Keratinocyte (primary cell): ENCODE data around the gene MAP3K1. TPM values are rescaled to one million over a fixed set of nuclear protein-coding genes. Genes with fewer than 3 reads are reported as not detected.

ENCODE experiments used
- DNase-seq: peaks from one replicate; pipeline ENCODE4 v3.0.0-alpha.2; 2011; ENCODE audit warnings: low read depth, missing footprints, low spot score
- FAIRE-seq: peaks from 2 replicates; lab custom pipeline; 2011; peaks lifted over from hg19 to GRCh38; lab: Jason Lieb, UNC
- H2AFZ ChIP-seq: 2 replicates; pipeline ENCODE4 v1.6.0; 2012; ENCODE audit warnings: low read length, control low read depth, inconsistent platforms; ENCODE audit not compliant: control insufficient read depth
- H3K27ac ChIP-seq: 2 replicates; pipeline ENCODE4 v1.5.1; 2011; ENCODE audit warnings: low read length; ENCODE audit not compliant: control insufficient read depth, insufficient read depth
- H3K27me3 ChIP-seq: 3 replicates; pipeline ENCODE4 v1.6.0; 2011; ENCODE audit warnings: low read length; ENCODE audit not compliant: control insufficient read depth, insufficient read depth; ENCODE audit errors: extremely low read depth
- H3K36me3 ChIP-seq, 2 experiments: 2 replicates in 1 of 2; 3 replicates in 1 of 2; pipeline ENCODE4 v1.5.1; 2011; ENCODE audit warnings: low read length in 2 of 2, mild to moderate bottlenecking in 1 of 2; ENCODE audit not compliant: control insufficient read depth in 2 of 2, insufficient read depth in 2 of 2; ENCODE audit errors: extremely low read depth in 1 of 2
- H3K4me1 ChIP-seq: 3 replicates; pipeline ENCODE4 v1.5.1; 2011; ENCODE audit warnings: low read length; ENCODE audit not compliant: control insufficient read depth, insufficient read depth; ENCODE audit errors: extremely low read depth
- H3K4me2 ChIP-seq: 3 replicates; pipeline ENCODE4 v1.6.0; 2011; ENCODE audit warnings: low read depth, low read length; ENCODE audit not compliant: control insufficient read depth, insufficient read depth; ENCODE audit errors: extremely low read depth
- H3K4me3 ChIP-seq, 3 experiments: fragments of 200-600 bp in 1 of 3; sonication (generic) in 1 of 3; 2 replicates in 2 of 3; 3 replicates in 1 of 3; pipeline ENCODE4 v1.5.1; 2011 to 2016; ENCODE audit warnings: low read length in 3 of 3, mild to moderate bottlenecking in 3 of 3, control low read depth in 2 of 3, inconsistent platforms in 1 of 3, low read depth in 1 of 3, mixed read lengths in 1 of 3, mixed run types in 1 of 3, moderate library complexity in 1 of 3; ENCODE audit not compliant: control insufficient read depth in 2 of 3, insufficient read depth in 2 of 3; ENCODE audit errors: extremely low read depth in 1 of 3
- H3K79me2 ChIP-seq: 2 replicates; pipeline ENCODE4 v1.6.0; 2012; ENCODE audit warnings: low read length; ENCODE audit not compliant: control insufficient read depth, insufficient read depth
- H3K9ac ChIP-seq: 3 replicates; pipeline ENCODE4 v1.6.0; 2011; ENCODE audit warnings: low read length; ENCODE audit not compliant: control insufficient read depth, insufficient read depth; ENCODE audit errors: extremely low read depth
- H3K9me1 ChIP-seq: 3 replicates; pipeline ENCODE4 v1.6.0; 2011; ENCODE audit warnings: low read length; ENCODE audit not compliant: control insufficient read depth, insufficient read depth; ENCODE audit errors: extremely low read depth
- H3K9me3 ChIP-seq: 2 replicates; pipeline ENCODE4 v1.5.1; 2012; ENCODE audit warnings: low read depth, low read length; ENCODE audit not compliant: control insufficient read depth
- H4K20me1 ChIP-seq: 3 replicates; pipeline ENCODE4 v1.6.0; 2011; ENCODE audit warnings: low read length; ENCODE audit not compliant: control insufficient read depth, insufficient read depth; ENCODE audit errors: extremely low read depth
- CTCF ChIP-seq, 3 experiments: IDR thresholded peaks in 1 of 3; conservative IDR thresholded peaks in 1 of 3; optimal IDR thresholded peaks in 1 of 3; 2 replicates in 2 of 3; 3 replicates in 1 of 3; pipeline versions ENCODE3 to v1.5.1; 2011; ENCODE audit warnings: low read length in 3 of 3, mild to moderate bottlenecking in 3 of 3, moderate library complexity in 2 of 3, control low read depth in 1 of 3, inconsistent platforms in 1 of 3; ENCODE audit not compliant: insufficient read depth in 2 of 3; ENCODE audit errors: extremely low read depth in 1 of 3
- EZH2 ChIP-seq: IDR thresholded peaks from one replicate; pipeline ENCODE4 v1.6.1; 2012; ENCODE audit warnings: inconsistent platforms, mild to moderate bottlenecking, low read length, moderate library complexity
- dilution Hi-C: fragments of 300-500 bp; cut with MboI; formaldehyde crosslinking; loops from one replicate; pipeline ENCODE4 v1.7.0; 2020; ENCODE audit warnings: low sequenced_read_pairs; ENCODE audit not compliant: extremely low pct_ligation_motif_present
- polyA plus RNA-seq, 5 experiments: library from polyadenylated mRNA; depleted of rRNA in 3 of 5; stranded (reverse) in 3 of 5; stranded (forward) in 1 of 5; unstranded in 1 of 5; fragments of >200 nt; gene quantifications; 1 replicate in 1 of 5; 2 replicates in 3 of 5; 3 replicates in 1 of 5; pipeline versions ENCODE4 v1.2.1 to v1.2.3, GENCODE V29; 2011 to 2012; ENCODE audit warnings: missing spikeins in 2 of 5, low read depth in 1 of 5, low replicate concordance in 1 of 5

The MAP3K1 gene
- polyA plus RNA-seq, 1 donor (not counting 4 experiments of a cell fraction or from before 2014, with no cell fraction given) = 8.0 TPM

GRCh38 chr5:56807679-56808078, 7.7 kb upstream of the MAP3K1 start:
- H4K20me1 ChIP-seq = no peaks in the 10 kb centered on the region
- DNase-seq (no peak), FAIRE-seq (no peak)
- no peak overlapping the region for H3K4me2 ChIP-seq
- H2AFZ ChIP-seq = no peak overlapping the region
- no peaks in the 10 kb centered on the region for H3K27me3 ChIP-seq
- H3K9ac ChIP-seq = no peak overlapping the region
- no peaks in the 10 kb centered on the region for H3K36me3 ChIP-seq
- no peaks in the 10 kb centered on the region for H3K4me1 ChIP-seq
- H3K27ac ChIP-seq = no peak overlapping the region
- no peaks in the 10 kb centered on the region for H3K9me3 ChIP-seq
- no peaks in the 10 kb centered on the region for H3K79me2 ChIP-seq
- dilution Hi-C loops = no loop called here
- no peak for TF ChIP-seq CTCF (optimal IDR thresholded peaks at IDR 0.05 in 1 of 3, IDR thresholded peaks at IDR 0.05 in 1 of 3, conservative IDR thresholded peaks at IDR 0.05 in 1 of 3; ENCODE audit: extremely low read depth in 1 of 3, insufficient read depth in 2 of 3, low read length in 3 of 3)
- TF ChIP-seq EZH2 = no peak
- H3K9me1 ChIP-seq = no peaks in the 10 kb centered on the region
- H3K4me3 ChIP-seq = no peak overlapping the region

- no peak overlapping the region for H3K27ac ChIP-seq
- H3K79me2 ChIP-seq = no peaks in the 10 kb centered on the region
- H2AFZ ChIP-seq = no peak overlapping the region
- H3K4me3 ChIP-seq = no peak overlapping the region
- FAIRE-seq = no peak
- H3K36me3 ChIP-seq = no peaks in the 10 kb centered on the region
- H3K9ac ChIP-seq = no peak overlapping the region
- H3K9me1 ChIP-seq = no peaks in the 10 kb centered on the region
- dilution Hi-C loops = no loop called here
- H3K4me2 ChIP-seq = no peak overlapping the region
- no peaks in the 10 kb centered on the region for H3K27me3 ChIP-seq
- H4K20me1 ChIP-seq = no peaks in the 10 kb centered on the region
- no peak for DNase-seq
- H3K9me3 ChIP-seq = no peaks in the 10 kb centered on the region
- H3K4me1 ChIP-seq = no peaks in the 10 kb centered on the region
- TF ChIP-seq EZH2 (no peak), CTCF (optimal IDR thresholded peaks at IDR 0.05 in 1 of 3, IDR thresholded peaks at IDR 0.05 in 1 of 3, conservative IDR thresholded peaks at IDR 0.05 in 1 of 3; ENCODE audit: extremely low read depth in 1 of 3, insufficient read depth in 2 of 3, low read length in 3 of 3) (no peak)
These were observed 7.1 kb upstream of the MAP3K1 start for GRCh38 chr5:56808211-56808610.
